Body of pancreas (tissue), 4 donors: ENCODE measurements around the gene SLC22A5. TPM values are rescaled to one million over a fixed set of nuclear protein-coding genes. Genes with fewer than 3 reads are reported as not detected.

ENCODE experiments used
- ATAC-seq: fragments of 150-250 bp; one replicate; pipeline ENCODE4 v1.9.1; 2016
- DNase-seq, 4 donors: peaks; one replicate each; pipeline ENCODE4 v3.0.0-alpha.2; 2019
- H3K27ac ChIP-seq, 4 donors: fragments of 200-600 bp; sonication (generic); 1 replicate in 3 of 4; 2 replicates in 1 of 4; pipeline versions ENCODE4 v1.5.1 to v1.6.1; 2016 to 2019; ENCODE audit warnings: mild to moderate bottlenecking in 1 of 4, mixed read lengths in 1 of 4, moderate library complexity in 1 of 4
- H3K27me3 ChIP-seq, 2 donors: fragments of 200-600 bp; sonication (generic); one replicate each; pipeline ENCODE4 v1.6.0; 2016; ENCODE audit warnings: mild to moderate bottlenecking in 1 of 2
- H3K36me3 ChIP-seq, 2 donors: fragments of 200-600 bp; sonication (generic); replicated peaks in 1 of 2; 2 replicates each; pipeline ENCODE4 v1.5.1; 2016; ENCODE audit warnings: low read depth in 2 of 2; ENCODE audit not compliant: insufficient read depth in 1 of 2
- H3K4me1 ChIP-seq: fragments of 200-600 bp; sonication (generic); one replicate; pipeline ENCODE4 v1.6.0; 2016
- H3K4me3 ChIP-seq, 2 donors: fragments of 200-600 bp; sonication (generic); 1 replicate in 1 of 2; 2 replicates in 1 of 2; pipeline ENCODE4 v1.5.1; 2016 to 2019
- H3K9me3 ChIP-seq, 3 donors: fragments of 200-600 bp; sonication (generic); 1 replicate in 2 of 3; 2 replicates in 1 of 3; pipeline ENCODE4 v1.5.1; 2016
- CTCF ChIP-seq, 7 experiments: fragments of 450-650 bp in 4 of 7; fragments of 200-600 bp in 3 of 7; sonication (generic) in 3 of 7; IDR thresholded peaks; one replicate each; pipeline ENCODE4 v1.5.1; 2016 to 2019; ENCODE audit warnings: antibody characterized with exemption in 7 of 7
- POLR2A ChIP-seq, 3 donors: fragments of 450-650 bp; IDR thresholded peaks; one replicate each; pipeline ENCODE4 v1.6.1; 2016; ENCODE audit warnings: antibody characterized with exemption in 3 of 3, mild to moderate bottlenecking in 2 of 3
- WGBS, 2 donors: methylation state at CpG; one replicate each; pipeline ENCODE4 v1.1.5; 2017; 5-methylcytosine and 5-hydroxymethylcytosine counted together
- intact Hi-C: fragments of 100-400 bp; cut with DNase I; formaldehyde crosslinking; loops from one replicate; pipeline ENCODE4 v1.15.1; 2023
- total RNA-seq, 2 donors: library from RNA; depleted of rRNA; stranded (reverse); fragments of >200 nt; gene quantifications; one replicate each; pipeline ENCODE4 v1.1.0, GENCODE V29; 2016

The SLC22A5 gene
- total RNA-seq, 2 donors from 2014 or later: 21.3 to 30.3 TPM

GRCh38 chr5:132363431-132364112, 5.9 kb upstream of the SLC22A5 start:
- WGBS, 2 donors: 64 to 71% methylated on average over 7 of the region's 7 CpGs
- peak in 3 of 4 donors; percentile 35 to 43 (median 38) for DNase-seq
- Histone ChIP-seq H3K4me1 (peaks cover 28% of the 10 kb centered on the region), H3K27me3 (no peaks in the 10 kb centered on the region), H3K4me3 (no peak overlapping the region), H3K36me3 (no peaks in the 10 kb centered on the region), H3K27ac (peak overlapping the region in 1 of 4 donors; percentile 61), H3K9me3 (no peaks in the 10 kb centered on the region)
- no peak for ATAC-seq
- TF ChIP-seq CTCF (IDR thresholded peaks at IDR 0.05): no peak
- no peak for TF ChIP-seq POLR2A (IDR thresholded peaks at IDR 0.05)
- intact Hi-C loops: no loop called here

GRCh38 chr5:132364319-132364718, 5.2 kb upstream of the SLC22A5 start:
- H3K36me3 ChIP-seq: no peaks in the 10 kb centered on the region
- no peak overlapping the region for H3K4me3 ChIP-seq
- H3K4me1 ChIP-seq: peaks cover 28% of the 10 kb centered on the region
- ATAC-seq (peak; percentile 74), DNase-seq (peak in 1 of 4 donors; percentile 57)
- WGBS, 2 donors: 0 to 11% methylated on average over 1 of the region's 1 CpG
- intact Hi-C loops: no loop called here
- H3K27me3 ChIP-seq: no peaks in the 10 kb centered on the region
- H3K27ac ChIP-seq: peak overlapping the region in 2 of 4 donors; percentile 55 to 61
- no peaks in the 10 kb centered on the region for H3K9me3 ChIP-seq
- TF ChIP-seq CTCF (IDR thresholded peaks at IDR 0.05) (no peak), POLR2A (IDR thresholded peaks at IDR 0.05) (no peak)

- Histone ChIP-seq H3K9me3 (no peaks in the 10 kb centered on the region), H3K4me3 (no peak overlapping the region), H3K4me1 (peaks cover 29% of the 10 kb centered on the region), H3K36me3 (no peaks in the 10 kb centered on the region), H3K27me3 (no peaks in the 10 kb centered on the region), H3K27ac (peak overlapping the region in 2 of 4 donors; percentile 55 to 61)
- ATAC-seq (no peak), DNase-seq (peak in 1 of 4 donors; percentile 18)
- intact Hi-C loops: no loop called here
- WGBS, 2 donors: 69 to 73% methylated on average over 6 of the region's 6 CpGs
- TF ChIP-seq CTCF (IDR thresholded peaks at IDR 0.05): no peak
- TF ChIP-seq POLR2A (IDR thresholded peaks at IDR 0.05): no peak
Measured at GRCh38 chr5:132365213-132365612, 4.3 kb upstream of the SLC22A5 start.

GRCh38 chr5:132368186-132368585, 1.3 kb upstream of the SLC22A5 start:
- Histone ChIP-seq H3K4me3 (no peak overlapping the region), H3K36me3 (no peaks in the 10 kb centered on the region), H3K9me3 (no peaks in the 10 kb centered on the region), H3K27me3 (no peaks in the 10 kb centered on the region), H3K27ac (peak overlapping the region in 1 of 4 donors; percentile 95), H3K4me1 (peaks cover 57% of the 10 kb centered on the region)
- DNase-seq: no peak
- intact Hi-C loops: no loop called here
- 57 to 68% methylated on average over 4 of the region's 4 CpGs for WGBS, 2 donors
- no peak for TF ChIP-seq CTCF (IDR thresholded peaks at IDR 0.05)
- no peak for TF ChIP-seq POLR2A (IDR thresholded peaks at IDR 0.05)
- ATAC-seq: no peak

GRCh38 chr5:132369007-132369473, 470 bp upstream of the SLC22A5 start:
- WGBS, 2 donors: 2% methylated on average over 7 to 9 of the region's 9 CpGs
- no peaks in the 10 kb centered on the region for H3K36me3 ChIP-seq
- ATAC-seq (peak; percentile 21), DNase-seq (no peak)
- TF ChIP-seq POLR2A (IDR thresholded peaks at IDR 0.05) (no peak), CTCF (IDR thresholded peaks at IDR 0.05) (no peak)
- H3K4me3 ChIP-seq: peak overlapping the region; percentile 40 to 75
- peak overlapping the region; percentile 83 to 95 (median 90) for H3K27ac ChIP-seq
- H3K4me1 ChIP-seq: peaks cover 51% of the 10 kb centered on the region
- intact Hi-C loops: no loop called here
- no peaks in the 10 kb centered on the region for H3K9me3 ChIP-seq
- no peaks in the 10 kb centered on the region for H3K27me3 ChIP-seq
